OCI-LY7 (cell line): ENCODE measurements around the gene DUSP22.

Experiments used
- EZH2phosphoT487 ChIP-seq: fragments of 200-600 bp; sonication (generic); IDR thresholded peaks from 2 replicates; pipeline ENCODE4 v1.6.1; 2018; ENCODE audit warnings: low read depth, borderline replicate concordance, mild to moderate bottlenecking, mixed run types, antibody characterized with exemption, low read length, moderate library complexity, mixed read lengths
- TF ChIP-seq, protein P1 (sequence below): fragments of 200-600 bp; sonication (generic); conservative IDR thresholded peaks from 2 replicates; pipeline ENCODE4 v1.5.1; 2014; ENCODE audit warnings: mild to moderate bottlenecking, antibody characterized with exemption, low read length, moderate library complexity, mixed read lengths

DNA sequence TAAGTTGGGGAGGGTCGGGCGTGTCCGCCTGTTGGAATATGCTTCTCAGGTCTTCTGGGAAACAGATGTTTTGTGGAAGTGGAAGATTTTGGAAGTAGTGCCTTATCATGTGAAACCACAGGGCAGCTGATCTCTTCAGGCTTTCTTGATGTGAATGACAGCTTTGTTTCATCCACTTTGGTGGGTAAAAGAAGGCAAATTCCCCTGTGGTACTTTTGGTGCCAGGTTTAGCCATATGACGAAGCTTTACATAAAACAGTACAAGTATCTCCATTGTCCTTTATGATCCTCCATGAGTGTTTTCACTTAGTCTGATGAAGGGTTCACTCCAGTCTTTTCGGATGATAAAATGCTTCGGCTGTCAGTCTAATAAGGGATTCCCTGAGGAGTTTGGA, 103.8 kb downstream of the DUSP22 start:
- TF ChIP-seq, protein P1, sequence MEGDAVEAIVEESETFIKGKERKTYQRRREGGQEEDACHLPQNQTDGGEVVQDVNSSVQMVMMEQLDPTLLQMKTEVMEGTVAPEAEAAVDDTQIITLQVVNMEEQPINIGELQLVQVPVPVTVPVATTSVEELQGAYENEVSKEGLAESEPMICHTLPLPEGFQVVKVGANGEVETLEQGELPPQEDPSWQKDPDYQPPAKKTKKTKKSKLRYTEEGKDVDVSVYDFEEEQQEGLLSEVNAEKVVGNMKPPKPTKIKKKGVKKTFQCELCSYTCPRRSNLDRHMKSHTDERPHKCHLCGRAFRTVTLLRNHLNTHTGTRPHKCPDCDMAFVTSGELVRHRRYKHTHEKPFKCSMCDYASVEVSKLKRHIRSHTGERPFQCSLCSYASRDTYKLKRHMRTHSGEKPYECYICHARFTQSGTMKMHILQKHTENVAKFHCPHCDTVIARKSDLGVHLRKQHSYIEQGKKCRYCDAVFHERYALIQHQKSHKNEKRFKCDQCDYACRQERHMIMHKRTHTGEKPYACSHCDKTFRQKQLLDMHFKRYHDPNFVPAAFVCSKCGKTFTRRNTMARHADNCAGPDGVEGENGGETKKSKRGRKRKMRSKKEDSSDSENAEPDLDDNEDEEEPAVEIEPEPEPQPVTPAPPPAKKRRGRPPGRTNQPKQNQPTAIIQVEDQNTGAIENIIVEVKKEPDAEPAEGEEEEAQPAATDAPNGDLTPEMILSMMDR = no peak
- TF ChIP-seq EZH2phosphoT487 = no peak
